Measurements from ENCODE around the gene OR9Q1. TPM values are rescaled to one million over a fixed set of nuclear protein-coding genes. Genes with fewer than 3 reads are reported as not detected.

Gene OR9Q1
- total and polyA plus RNA-seq, 2 experiments from 2014 or later = not detected

- H3K36me3 Mint-ChIP-seq (ENCODE audit: low read depth) = no peaks in the 10 kb centered on the region
- Histone ChIP-seq H3K4me3 (no peak within 1 kb of the TSS), H3K4me2 (no peak within 1 kb of the TSS), H3K79me2 (replicated peaks; ENCODE audit: insufficient read depth) (no peaks in the 10 kb centered on the region), H2AFZ (no peak within 1 kb of the TSS), H3F3A (replicated peaks; ENCODE audit: low read depth) (no peaks in the 10 kb centered on the region), H3K27ac (ENCODE audit: low read depth) (no peak within 1 kb of the TSS), H3K27me3 (ENCODE audit: insufficient read depth) (no peaks in the 10 kb centered on the region), H3K36me3 (ENCODE audit: insufficient read depth) (no peaks in the 10 kb centered on the region), H3K9me2 (ENCODE audit: insufficient read depth) (peaks cover 34% of the 10 kb centered on the region; the same call in 1 of the 2 replicates), H3K4me1 (ENCODE audit: insufficient read depth) (no peaks in the 10 kb centered on the region), H4K20me1 (replicated peaks; ENCODE audit: insufficient read depth) (no peaks in the 10 kb centered on the region)
- no peak within 1 kb of the TSS for H3K27ac Mint-ChIP-seq
- peaks cover 1% of the 10 kb centered on the region for H3K27me3 Mint-ChIP-seq (ENCODE audit: insufficient read depth, low read depth, poor library complexity)
- ATAC-seq (no peak), DNase-seq (ENCODE audit: low spot score) (no peak)
- H3K4me1 Mint-ChIP-seq = no peaks in the 10 kb centered on the region
- TF ChIP-seq ZNF331 (CRISPR knock-in tag; IDR thresholded peaks at IDR 0.05; ENCODE audit: low read depth) (no peak), CREB1 (CRISPR knock-in tag; IDR thresholded peaks at IDR 0.05; ENCODE audit: low read depth) (no peak), ZNF114 (CRISPR knock-in tag; IDR thresholded peaks at IDR 0.05) (no peak), STAT1 (IDR thresholded peaks at IDR 0.05; ENCODE audit: unreplicated experiment) (no peak), CTCF (conservative IDR thresholded peaks at IDR 0.05; ENCODE audit: low read depth in 2 of 2) (no peak), EZH2 (IDR thresholded peaks at IDR 0.05; ENCODE audit: low read depth, unreplicated experiment) (no peak), EZH2phosphoT487 (IDR thresholded peaks at IDR 0.05; ENCODE audit: unreplicated experiment) (no peak), NANOG (IDR thresholded peaks at IDR 0.05; ENCODE audit: borderline replicate concordance) (no peak), ETS1 (IDR thresholded peaks at IDR 0.05) (no peak), JUNB (IDR thresholded peaks at IDR 0.05; ENCODE audit: unreplicated experiment) (no peak), ZNF462 (CRISPR knock-in tag; IDR thresholded peaks at IDR 0.05) (no peak), POLR2AphosphoS5 (IDR thresholded peaks at IDR 0.05; ENCODE audit: low read depth) (no peak), REST (IDR thresholded peaks at IDR 0.05; ENCODE audit: unreplicated experiment) (no peak)
- H3K9me3 Mint-ChIP-seq = peaks cover 8% of the 10 kb centered on the region; the same call in 2 of the 3 replicates
- H3K4me3 Mint-ChIP-seq = no peak within 1 kb of the TSS
Measured at GRCh38 chr11:58204042-58204441, 180.4 kb downstream of the OR9Q1 start, which contains the start of gene OR1S2. Gene OR1S2, minus strand, starts transcription at chr11:58204142. Its CDS starts 0 bp downstream, at chr11:58204142.

All from GM23338 (cell line).